Cortex of kidney (tissue), 1 donor: ENCODE measurements around the gene SERINC5.
"Not testable (repeated sequence)": the region's sequence is repeated elsewhere in the genome, so short reads cannot be mapped to it uniquely, and the experiment has no call there.

Experiments
- DNase-seq: peaks from one replicate; lab custom pipeline; 2025; lab: John Stamatoyannopoulos, UW

The SERINC5 gene

GRCh38 chr5:80195837-80196400, 59.9 kb downstream of the SERINC5 start:
- no peak for DNase-seq

GRCh38 chr5:80194468-80194867, 61.4 kb downstream of the SERINC5 start:
- DNase-seq: no peak

GRCh38 chr5:80193401-80193800, 62.4 kb downstream of the SERINC5 start:
- DNase-seq: no peak

GRCh38 chr5:80192507-80193241, 63.2 kb downstream of the SERINC5 start:
- DNase-seq: no peak

- no peak for DNase-seq
Measured at GRCh38 chr5:80191991-80192398, 63.9 kb downstream of the SERINC5 start.

- no peak for DNase-seq
Measured at GRCh38 chr5:80191397-80191796, 64.5 kb downstream of the SERINC5 start.

GRCh38 chr5:80190960-80191359, 64.9 kb downstream of the SERINC5 start:
- DNase-seq: no peak

- no peak for DNase-seq
Measured at GRCh38 chr5:80189701-80190100, 66.1 kb downstream of the SERINC5 start.

- no peak for DNase-seq
Measured at GRCh38 chr5:80189201-80189600, 66.6 kb downstream of the SERINC5 start.

- DNase-seq: no peak
Measured at GRCh38 chr5:80187421-80188090, 68.3 kb downstream of the SERINC5 start.

- not testable (repeated sequence) for DNase-seq
Measured at GRCh38 chr5:80185535-80185934, 70.3 kb downstream of the SERINC5 start.

GRCh38 chr5:80185095-80185494, 70.8 kb downstream of the SERINC5 start:
- no peak for DNase-seq

GRCh38 chr5:80184235-80185023, 71.4 kb downstream of the SERINC5 start:
- no peak for DNase-seq

- not testable (repeated sequence) for DNase-seq
Measured at GRCh38 chr5:80183728-80184234, 72.1 kb downstream of the SERINC5 start.

GRCh38 chr5:80182809-80183580, 72.9 kb downstream of the SERINC5 start:
- DNase-seq: no peak

- no peak for DNase-seq
Measured at GRCh38 chr5:80181618-80182211, 74.1 kb downstream of the SERINC5 start.

GRCh38 chr5:80177236-80177635, 78.6 kb downstream of the SERINC5 start:
- DNase-seq: no peak

GRCh38 chr5:80175337-80175736, 80.5 kb downstream of the SERINC5 start:
- DNase-seq: no peak

GRCh38 chr5:80174790-80175189, 81.1 kb downstream of the SERINC5 start:
- DNase-seq: no peak

GRCh38 chr5:80172067-80172695, 83.7 kb downstream of the SERINC5 start:
- DNase-seq: no peak
